ENCODE measurements around the gene KIF18B. TPM values are rescaled to one million over a fixed set of nuclear protein-coding genes. Genes with fewer than 3 reads are reported as not detected.

The KIF18B gene
- polyA plus RNA-seq, 1 experiment: 2.4 TPM

DNA sequence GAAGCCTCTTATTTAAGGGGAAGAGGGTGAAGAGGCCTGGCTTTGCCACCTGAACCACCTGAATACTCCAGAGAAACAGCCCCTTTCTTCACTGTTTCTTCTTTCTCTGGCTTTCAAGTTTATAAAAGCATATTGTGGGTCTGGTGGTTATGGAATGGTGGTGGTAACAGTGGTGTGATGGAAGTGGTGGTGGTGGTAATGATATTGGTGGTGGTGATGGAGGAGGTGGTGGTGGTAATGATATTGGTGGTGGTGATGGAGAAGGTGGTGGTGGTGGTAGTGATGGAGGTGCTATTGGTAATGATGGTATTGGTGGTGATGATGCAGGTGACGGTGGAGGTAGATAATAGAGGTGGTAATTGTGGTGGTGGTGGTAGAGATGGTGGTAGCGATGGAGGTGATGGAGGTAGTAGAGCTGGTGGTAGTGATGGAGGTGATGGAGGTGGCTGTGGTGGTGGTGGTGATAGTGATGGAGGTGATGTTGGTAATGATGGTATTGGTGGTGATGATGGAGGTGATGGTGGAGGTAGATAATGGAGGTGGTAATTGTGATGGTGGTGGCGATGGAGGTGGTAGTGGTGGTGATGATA, 34.6 kb upstream of the KIF18B start:
- POLR2A ChIA-PET: interaction anchor here (1.1 kb wide), 1 partner anchor 9 kb away, joined by 3 read pairs; no protein-coding TSS in a partner anchor
- Histone ChIP-seq H3K9me3 (ENCODE audit: control insufficient read depth, insufficient read depth, low read length) (no peaks in the 10 kb centered on the region), H3K27me3 (ENCODE audit: control insufficient read depth, insufficient read depth, low read length) (no peaks in the 10 kb centered on the region), H3K27ac (ENCODE audit: low read depth, low read length) (peak overlapping the region; percentile 87), H3K4me3 (ENCODE audit: low read depth, low read length) (no peak overlapping the region)
- TF ChIP-seq, protein P1, sequence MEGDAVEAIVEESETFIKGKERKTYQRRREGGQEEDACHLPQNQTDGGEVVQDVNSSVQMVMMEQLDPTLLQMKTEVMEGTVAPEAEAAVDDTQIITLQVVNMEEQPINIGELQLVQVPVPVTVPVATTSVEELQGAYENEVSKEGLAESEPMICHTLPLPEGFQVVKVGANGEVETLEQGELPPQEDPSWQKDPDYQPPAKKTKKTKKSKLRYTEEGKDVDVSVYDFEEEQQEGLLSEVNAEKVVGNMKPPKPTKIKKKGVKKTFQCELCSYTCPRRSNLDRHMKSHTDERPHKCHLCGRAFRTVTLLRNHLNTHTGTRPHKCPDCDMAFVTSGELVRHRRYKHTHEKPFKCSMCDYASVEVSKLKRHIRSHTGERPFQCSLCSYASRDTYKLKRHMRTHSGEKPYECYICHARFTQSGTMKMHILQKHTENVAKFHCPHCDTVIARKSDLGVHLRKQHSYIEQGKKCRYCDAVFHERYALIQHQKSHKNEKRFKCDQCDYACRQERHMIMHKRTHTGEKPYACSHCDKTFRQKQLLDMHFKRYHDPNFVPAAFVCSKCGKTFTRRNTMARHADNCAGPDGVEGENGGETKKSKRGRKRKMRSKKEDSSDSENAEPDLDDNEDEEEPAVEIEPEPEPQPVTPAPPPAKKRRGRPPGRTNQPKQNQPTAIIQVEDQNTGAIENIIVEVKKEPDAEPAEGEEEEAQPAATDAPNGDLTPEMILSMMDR (IDR thresholded peaks at IDR 0.05; ENCODE audit: low read depth, low read length): no peak
- DNase-seq (ENCODE audit: low read depth, low spot score): no peak
- CTCF ChIA-PET: interaction anchor here (0.6 to 1.4 kb wide), 2 partner anchors 38 to 81 kb away, joined by 4 read pairs; no protein-coding TSS in a partner anchor

DNA sequence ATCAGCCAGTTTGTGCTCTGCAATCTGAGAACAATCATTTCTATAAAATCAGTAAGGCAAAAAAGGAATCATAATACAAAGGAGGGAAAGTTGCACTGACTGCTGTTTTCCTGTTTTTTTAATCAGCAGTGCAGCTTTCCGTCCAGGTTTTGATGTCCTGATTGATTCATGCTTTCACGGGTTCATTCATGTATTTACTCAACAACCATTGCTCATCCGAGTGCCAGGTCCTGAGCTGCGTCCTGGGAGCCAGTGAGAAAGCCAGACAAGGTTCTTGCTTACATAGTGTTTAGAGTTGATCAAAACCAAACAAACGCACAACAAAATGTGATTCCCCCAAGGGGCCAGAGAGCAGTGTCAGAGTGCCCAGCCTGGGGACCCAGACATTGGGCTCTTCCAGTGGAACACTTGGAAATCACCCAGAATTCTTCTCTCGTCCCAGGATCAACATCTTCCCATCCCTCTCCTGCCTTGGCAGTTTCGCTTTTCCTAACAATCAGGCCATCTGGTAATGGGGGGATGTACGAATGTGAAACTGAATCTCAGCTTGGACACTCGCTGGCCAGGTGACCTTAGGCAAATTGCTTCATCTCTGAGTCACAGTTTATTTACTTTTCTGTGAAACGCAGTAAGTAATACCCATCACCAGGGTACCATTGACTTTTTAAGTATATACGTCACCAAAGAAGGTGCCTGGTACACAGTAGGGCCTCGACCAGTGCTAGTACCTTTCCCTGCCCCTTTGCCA, 33.8 kb upstream of the KIF18B start:
- Histone ChIP-seq H3K4me3 (ENCODE audit: low read depth, low read length) (peak overlapping the region; percentile 40), H3K27me3 (ENCODE audit: control insufficient read depth, insufficient read depth, low read length) (no peaks in the 10 kb centered on the region), H3K9me3 (ENCODE audit: control insufficient read depth, insufficient read depth, low read length) (no peaks in the 10 kb centered on the region), H3K27ac (ENCODE audit: low read depth, low read length) (peak overlapping the region; percentile 87)
- DNase-seq (ENCODE audit: low read depth, low spot score): peak; percentile 75
- ChIA-PET POLR2A (interaction anchor here (0.9 to 1.3 kb wide), 4 partner anchors 9 to 167 kb away, joined by 3 to 4 read pairs (median 3); partner anchors contain the start of gene HEXIM1), CTCF (interaction anchor here (1.2 to 1.9 kb wide), 4 partner anchors 11 to 41 kb away, joined by 3 to 6 read pairs (median 4); no protein-coding TSS in a partner anchor)
- TF ChIP-seq, protein P1 (IDR thresholded peaks at IDR 0.05; ENCODE audit: low read depth, low read length): no peak

DNA sequence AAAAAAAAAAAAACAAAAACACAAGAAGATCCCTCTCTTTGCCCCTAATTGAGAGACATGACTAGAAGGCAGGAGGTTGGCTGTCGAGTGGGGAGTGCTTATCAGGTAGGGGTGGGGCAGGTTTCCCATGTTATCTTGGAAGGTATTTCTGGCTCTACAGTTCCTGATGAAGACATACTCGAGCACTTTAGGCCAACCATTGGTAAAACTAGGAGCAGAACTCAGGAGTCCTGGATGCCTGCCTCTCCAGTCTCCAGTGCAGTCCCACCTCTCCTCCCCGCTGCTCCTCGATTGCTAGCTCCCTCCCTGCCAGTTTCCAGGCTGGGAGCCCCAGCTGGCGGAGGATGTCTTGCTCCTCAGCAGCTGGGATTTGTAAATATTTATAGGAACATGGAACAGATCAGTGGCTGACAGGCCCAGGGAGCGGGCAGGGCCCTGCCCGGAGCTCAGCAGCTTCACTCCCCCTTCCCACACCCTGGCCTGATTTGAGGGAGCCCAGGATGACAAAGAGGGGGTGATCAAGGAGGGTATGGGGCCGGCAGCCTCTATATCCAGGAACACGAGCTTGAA, 31.9 kb upstream of the KIF18B start:
- no peak overlapping the region for H3K4me3 ChIP-seq (ENCODE audit: low read depth, low read length)
- H3K9me3 ChIP-seq (ENCODE audit: control insufficient read depth, insufficient read depth, low read length): no peaks in the 10 kb centered on the region
- TF ChIP-seq, protein P1 (IDR thresholded peaks at IDR 0.05; ENCODE audit: low read depth, low read length): no peak
- DNase-seq (ENCODE audit: low read depth, low spot score): peak; percentile 70
- H3K27ac ChIP-seq (ENCODE audit: low read depth, low read length): peak overlapping the region; percentile 87
- H3K27me3 ChIP-seq (ENCODE audit: control insufficient read depth, insufficient read depth, low read length): peaks cover 2% of the 10 kb centered on the region
- CTCF ChIA-PET: interaction anchor here (0.6 to 1.9 kb wide), 5 partner anchors 9 to 169 kb away, joined by 3 to 10 read pairs (median 5); partner anchors contain the start of genes C1QL1 and HEXIM1
- POLR2A ChIA-PET: interaction anchor here (0.7 to 1.9 kb wide), 6 partner anchors 11 to 94 kb away, joined by 3 to 7 read pairs (median 3); partner anchors contain the start of genes C1QL1 and NMT1

DNA sequence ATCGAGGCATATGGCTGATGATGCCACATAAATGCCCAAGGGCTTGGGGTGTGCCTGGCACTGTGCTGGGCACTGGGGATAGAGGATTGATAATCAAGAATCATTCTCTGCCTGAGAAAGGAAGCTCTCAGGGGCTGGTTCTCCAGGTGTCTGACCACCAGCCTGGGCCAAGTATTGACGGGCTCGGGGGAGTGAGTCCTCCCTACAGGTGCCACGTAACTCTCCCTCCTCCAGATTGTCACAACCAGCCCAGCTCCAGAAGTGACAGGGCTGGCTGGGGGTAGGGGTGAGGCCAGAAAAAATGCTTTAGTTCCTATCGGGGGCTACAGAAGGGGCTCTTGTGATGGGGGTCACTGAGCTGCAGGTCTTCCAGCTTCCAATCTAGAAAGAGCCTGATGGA, 31.2 kb upstream of the KIF18B start:
- no peak overlapping the region for H3K4me3 ChIP-seq (ENCODE audit: low read depth, low read length)
- H3K9me3 ChIP-seq (ENCODE audit: control insufficient read depth, insufficient read depth, low read length): no peaks in the 10 kb centered on the region
- peaks cover 2% of the 10 kb centered on the region for H3K27me3 ChIP-seq (ENCODE audit: control insufficient read depth, insufficient read depth, low read length)
- no peak overlapping the region for H3K27ac ChIP-seq (ENCODE audit: low read depth, low read length)
- ChIA-PET CTCF (interaction anchor here (1.2 to 1.9 kb wide), 2 partner anchors 10 to 41 kb away, joined by 5 to 10 read pairs; partner anchors contain the start of gene C1QL1), POLR2A (no interaction called here)
- TF ChIP-seq, protein P1 (IDR thresholded peaks at IDR 0.05; ENCODE audit: low read depth, low read length): no peak
- no peak for DNase-seq (ENCODE audit: low read depth, low spot score)
